A549 (cell line): Measurements from ENCODE around the gene PCSK5. TPM values are rescaled to one million over a fixed set of nuclear protein-coding genes. Genes with fewer than 3 reads are reported as not detected.
A peak's percentile ranks its signal among the peaks of the same experiment; 100 is the strongest.

ENCODE experiments used
- ATAC-seq, 2 experiments: fragments of 200-7000 bp in 1 of 2; fragments of >200 bp in 1 of 2; cut with Nextera tagmentation in 1 of 2; cut with Tn5 transposase in 1 of 2; 3 replicates each; pipeline versions ENCODE4 v1.8.0 to v1.9.1; 2018 to 2020; ENCODE audit warnings: mild to moderate bottlenecking in 1 of 2, moderate library complexity in 1 of 2
- CTCF ChIA-PET: fragments of 300-600 bp; sonication (Branson Sonifier 250); formaldehyde crosslinking; extraction: SDS; loops from one replicate; lab custom pipeline; 2021; ENCODE audit warnings: antibody characterized with exemption, inconsistent platforms; lab: Yijun Ruan, JAX
- POLR2A ChIA-PET: fragments of 350-600 bp; formaldehyde crosslinking; extraction: SDS; loops from one replicate; lab custom pipeline; 2021; ENCODE audit warnings: antibody characterized with exemption, inconsistent platforms; lab: Yijun Ruan, JAX
- DNase-seq, 2 experiments: peaks; one replicate each; pipeline versions ENCODE4 v3.0.0 to v3.0.0-alpha.2; 2011 to 2016; ENCODE audit warnings: low read depth in 1 of 2, low spot score in 1 of 2
- FAIRE-seq: peaks from 2 replicates; lab custom pipeline; 2011; peaks lifted over from hg19 to GRCh38; lab: Jason Lieb, UNC
- H3K27ac ChIP-seq, 2 experiments: fragments of >200 bp; sonication (Bioruptor Twin); formaldehyde crosslinking; 3 replicates each; pipeline ENCODE4 v1.5.1; 2016 to 2017
- H3K4me1 ChIP-seq: fragments of >200 bp; sonication (Bioruptor Twin); formaldehyde crosslinking; 3 replicates; pipeline ENCODE4 v1.6.1; 2016
- H3K4me2 ChIP-seq: fragments of >200 bp; sonication (Bioruptor Twin); formaldehyde crosslinking; 3 replicates; pipeline ENCODE4 v1.6.1; 2016
- H3K4me3 ChIP-seq: fragments of >200 bp; sonication (Bioruptor Twin); formaldehyde crosslinking; 3 replicates; pipeline ENCODE4 v1.5.1; 2016
- H3K9me3 ChIP-seq: fragments of >200 bp; sonication (Bioruptor Twin); formaldehyde crosslinking; 3 replicates; pipeline ENCODE4 v1.6.1; 2016
- ATOH8 ChIP-seq: fragments of 250-450 bp; sonication (Bioruptor Pico); IDR thresholded peaks from 2 replicates; pipeline ENCODE4 v1.5.0; 2020; ENCODE audit warnings: low read depth, mild to moderate bottlenecking, moderate library complexity
- CHD2 ChIP-seq: fragments of 150-350 bp; IDR thresholded peaks from 2 replicates; pipeline ENCODE4 v1.6.1; 2014; ENCODE audit warnings: low read length; ENCODE audit not compliant: partially characterized antibody
- CHD4 ChIP-seq: fragments of 200-600 bp; sonication (generic); IDR thresholded peaks from 2 replicates; pipeline ENCODE4 v1.6.1; 2016; ENCODE audit warnings: antibody characterized with exemption, mild to moderate bottlenecking, borderline replicate concordance
- CTCF ChIP-seq: fragments of >200 bp; sonication (Bioruptor Twin); formaldehyde crosslinking; IDR thresholded peaks from 3 replicates; pipeline ENCODE4 v1.5.1; 2016
- EHMT2 ChIP-seq: fragments of 200-600 bp; sonication (generic); IDR thresholded peaks from 2 replicates; pipeline ENCODE4 v1.6.1; 2016; ENCODE audit warnings: antibody characterized with exemption, low read depth, mild to moderate bottlenecking, moderate library complexity
- ESRRA ChIP-seq: fragments of 150-350 bp; IDR thresholded peaks from 2 replicates; pipeline ENCODE4 v1.6.1; 2014; ENCODE audit warnings: mild to moderate bottlenecking, low read length, borderline replicate concordance
- HEYL ChIP-seq: fragments of 250-450 bp; sonication (Bioruptor Pico); IDR thresholded peaks from 2 replicates; pipeline ENCODE4 v1.8.0; 2021; ENCODE audit warnings: mild to moderate bottlenecking, moderate library complexity
- HOXB13 ChIP-seq: fragments of 250-450 bp; sonication (Bioruptor Pico); IDR thresholded peaks from 2 replicates; pipeline ENCODE4 v1.5.0; 2020; ENCODE audit warnings: low read depth, mild to moderate bottlenecking, moderate library complexity
- JUN ChIP-seq, 2 experiments: fragments of >200 bp; sonication (Bioruptor Twin); formaldehyde crosslinking; IDR thresholded peaks; 2 replicates in 1 of 2; 3 replicates in 1 of 2; pipeline ENCODE4 v1.6.1; 2016 to 2017
- KDM1A ChIP-seq: fragments of 200-600 bp; sonication (generic); IDR thresholded peaks from 2 replicates; pipeline ENCODE4 v1.6.1; 2016; ENCODE audit warnings: low read depth, mild to moderate bottlenecking
- KDM5A ChIP-seq: fragments of 200-600 bp; sonication (generic); IDR thresholded peaks from 2 replicates; pipeline ENCODE4 v1.6.1; 2016; ENCODE audit warnings: antibody characterized with exemption, mild to moderate bottlenecking
- MAX ChIP-seq: IDR thresholded peaks from 2 replicates; pipeline ENCODE4 v1.6.1; 2012
- MYC ChIP-seq: IDR thresholded peaks from 2 replicates; pipeline ENCODE4 v1.6.1; 2012; ENCODE audit warnings: mild to moderate bottlenecking, inconsistent platforms, low read length, improper control_type of control experiment, borderline replicate concordance
- NFE2L2 ChIP-seq: fragments of 150-350 bp; conservative IDR thresholded peaks from 2 replicates; pipeline ENCODE4 v1.6.1; 2014; ENCODE audit warnings: low read length
- PBX3 ChIP-seq: IDR thresholded peaks from 2 replicates; pipeline ENCODE4 v1.6.1; 2012
- POLR2A ChIP-seq: IDR thresholded peaks from 2 replicates; pipeline ENCODE4 v1.6.1; 2012; ENCODE audit warnings: mild to moderate bottlenecking, low read length
- POLR2AphosphoS2 ChIP-seq: conservative IDR thresholded peaks from 2 replicates; pipeline ENCODE4 v1.6.1; 2012; ENCODE audit warnings: low read length, improper control_type of control experiment, inconsistent platforms
- RAD21 ChIP-seq, 2 experiments: fragments of >200 bp in 1 of 2; sonication (Bioruptor Twin) in 1 of 2; formaldehyde crosslinking in 1 of 2; IDR thresholded peaks in 1 of 2; conservative IDR thresholded peaks in 1 of 2; 2 replicates in 1 of 2; 3 replicates in 1 of 2; pipeline ENCODE4 v1.6.1; 2012 to 2018; ENCODE audit warnings: inconsistent platforms in 1 of 2
- RARB ChIP-seq: fragments of 250-450 bp; sonication (Bioruptor Pico); IDR thresholded peaks from 2 replicates; pipeline ENCODE4 v1.8.0; 2021; ENCODE audit warnings: mild to moderate bottlenecking, moderate library complexity
- RCOR1 ChIP-seq: fragments of 150-350 bp; IDR thresholded peaks from 2 replicates; pipeline ENCODE4 v1.6.1; 2014; ENCODE audit warnings: antibody characterized with exemption, low read length, low read depth
- RNF2 ChIP-seq: fragments of 200-600 bp; sonication (generic); IDR thresholded peaks from 2 replicates; pipeline ENCODE4 v1.6.1; 2016; ENCODE audit warnings: low read depth, mild to moderate bottlenecking, antibody characterized with exemption, moderate library complexity, borderline replicate concordance
- SMC3 ChIP-seq: fragments of >200 bp; sonication (Bioruptor Twin); formaldehyde crosslinking; IDR thresholded peaks from 3 replicates; pipeline ENCODE4 v1.6.1; 2018; ENCODE audit warnings: inconsistent platforms
- ZC3H11A ChIP-seq: fragments of 450-650 bp; IDR thresholded peaks from 2 replicates; pipeline ENCODE4 v1.6.1; 2014; ENCODE audit warnings: antibody characterized with exemption, mild to moderate bottlenecking
- ZFP36 ChIP-seq: fragments of 450-650 bp; IDR thresholded peaks from 2 replicates; pipeline ENCODE4 v1.6.1; 2014; ENCODE audit warnings: borderline replicate concordance; ENCODE audit not compliant: partially characterized antibody
- ZSCAN20 ChIP-seq: fragments of 250-450 bp; sonication (Bioruptor Pico); IDR thresholded peaks from 2 replicates; pipeline ENCODE4 v1.8.0; 2022; ENCODE audit warnings: mild to moderate bottlenecking, moderate library complexity
- WGBS: methylation state at CpG from one replicate; pipeline ENCODE4 v1.1.6; 2017; ENCODE audit errors: missing lambda C conversion rate; 5-methylcytosine and 5-hydroxymethylcytosine counted together
- polyA plus RNA-seq, 4 experiments: library from polyadenylated mRNA; depleted of rRNA in 3 of 4; stranded (reverse); fragments of >200 nt; fragmentation: RNase III in 1 of 4; extraction: RNeasy Plus Mini Kit Qiagen cat#74134 plus additional on column Dnase treatment in 1 of 4; gene quantifications; 2 replicates in 3 of 4; 3 replicates in 1 of 4; pipeline ENCODE4 v1.2.3, GENCODE V29; 2011 to 2017

PCSK5 gene
- polyA plus RNA-seq, 2 of the 4 experiments (the other 2 are of a cell fraction), result 1.3 to 6.7 TPM

- no peak overlapping the region for H3K4me3 ChIP-seq
- H3K4me1 ChIP-seq, result no peaks in the 10 kb centered on the region
- no peaks in the 10 kb centered on the region for H3K9me3 ChIP-seq
- POLR2A ChIA-PET, result no interaction called here
- CTCF ChIA-PET, result interaction anchor here (0.9 to 1.6 kb wide), 4 partner anchors 20 to 362 kb away, joined by 3 read pairs; no protein-coding TSS in a partner anchor
- TF ChIP-seq CTCF (no peak), ZC3H11A (no peak), MAX (no peak)
- no peak overlapping the region for H3K27ac ChIP-seq
- ATAC-seq (no peak), DNase-seq (no peak), FAIRE-seq (no peak)
- no peak overlapping the region for H3K4me2 ChIP-seq
- 78% methylated on average over 11 of the region's 11 CpGs for WGBS
Observed at GRCh38 chr9:76296561-76297310, 406.3 kb downstream of the PCSK5 start.

GRCh38 chr9:76297721-76298239 is 407.3 kb downstream of the PCSK5 start:
- no peaks in the 10 kb centered on the region for H3K4me1 ChIP-seq
- FAIRE-seq, result no peak
- no peak overlapping the region for H3K4me3 ChIP-seq
- H3K27ac ChIP-seq, result no peak overlapping the region
- ATAC-seq, result no peak; a peak in 1 of 6 replicates
- no peak overlapping the region for H3K4me2 ChIP-seq
- 74% methylated on average over 14 of the region's 14 CpGs for WGBS
- H3K9me3 ChIP-seq, result no peaks in the 10 kb centered on the region
- ChIA-PET POLR2A (no interaction called here), CTCF (interaction anchor here (0.6 to 1.6 kb wide), 4 partner anchors 10 to 361 kb away, joined by 3 read pairs; no protein-coding TSS in a partner anchor)
- TF ChIP-seq ZFP36 (no peak), HEYL (no peak), CHD4 (no peak), KDM5A (no peak)
- no peak for DNase-seq

- no peak for FAIRE-seq
- no peaks in the 10 kb centered on the region for H3K4me1 ChIP-seq
- H3K27ac ChIP-seq, result no peak overlapping the region
- WGBS, result 30% methylated on average over 3 of the region's 3 CpGs
- ATAC-seq, result peak in 1 of 2 experiments; percentile 61; a peak in 3 of 6 replicates
- no peak overlapping the region for H3K4me2 ChIP-seq
- POLR2A ChIA-PET, result no interaction called here
- H3K9me3 ChIP-seq, result no peaks in the 10 kb centered on the region
- CTCF ChIA-PET, result interaction anchor here (0.6 to 3.1 kb wide), 4 partner anchors 8 to 360 kb away, joined by 3 to 17 read pairs (median 3); no protein-coding TSS in a partner anchor
- DNase-seq, result peak in 1 of 2 experiments; percentile 24
- H3K4me3 ChIP-seq, result no peak overlapping the region
- no peak for TF ChIP-seq ZSCAN20 (CRISPR knock-in tag)
- TF ChIP-seq EHMT2, result no peak
- TF ChIP-seq ATOH8 (CRISPR knock-in tag), result no peak
- TF ChIP-seq RAD21 (conservative IDR thresholded peaks at IDR 0.05 in 1 of 2, IDR thresholded peaks at IDR 0.05 in 1 of 2), result peak; percentile 47 to 52; a peak in 4 of 5 replicates
- no peak for TF ChIP-seq JUN (IDR thresholded peaks at IDR 0.05)
- TF ChIP-seq RARB (CRISPR knock-in tag), result no peak
- TF ChIP-seq ESRRA, result no peak
- TF ChIP-seq KDM1A, result no peak
- TF ChIP-seq PBX3, result no peak
- TF ChIP-seq CTCF, result peak; percentile 30; the same call in 2 of the 3 replicates
- no peak for TF ChIP-seq RCOR1
- TF ChIP-seq RNF2, result no peak
- TF ChIP-seq MYC, result no peak
- TF ChIP-seq CHD4, result no peak
- peak; percentile 26; the same call in 1 of the 3 replicates for TF ChIP-seq SMC3
- TF ChIP-seq POLR2A, result no peak
- TF ChIP-seq NFE2L2, result no peak
- no peak for TF ChIP-seq ZFP36
- no peak for TF ChIP-seq POLR2AphosphoS2
- no peak for TF ChIP-seq CHD2
- TF ChIP-seq HOXB13 (CRISPR knock-in tag), result no peak
Observed at GRCh38 chr9:76298521-76299144, 408.2 kb downstream of the PCSK5 start.
